ENCODE data around the gene RAB42. TPM values are rescaled to one million over a fixed set of nuclear protein-coding genes. Genes with fewer than 3 reads are reported as not detected.

The RAB42 gene
- total and polyA plus RNA-seq, 9 of the 15 experiments (the other 6 are each of a cell fraction or from before 2014, with no cell fraction given): 0.07 to 0.14 (median 0.12) TPM; not detected in 6

GRCh38 chr1:28602536-28603439 lies 10.7 kb downstream of the RAB42 start (continued):
- TF ChIP-seq AFF4 (CRISPR knock-in tag; IDR thresholded peaks at IDR 0.05): 0 out of 2 replicates have a peak, but pooled peaks have one; percentile 45
- TF ChIP-seq CBFB (CRISPR knock-in tag; IDR thresholded peaks at IDR 0.05): no peak
- no peak for TF ChIP-seq ZNF766 (CRISPR knock-in tag; conservative IDR thresholded peaks at IDR 0.05)
- TF ChIP-seq RCOR1 (IDR thresholded peaks at IDR 0.05; ENCODE audit: borderline replicate concordance in 1 of 2, low read depth in 2 of 2, low read length in 2 of 2): peak in 1 of 2 experiments; percentile 36; a peak in 1 of 4 replicates
- TF ChIP-seq TEAD4 (IDR thresholded peaks at IDR 0.05; ENCODE audit: low read length): peak; percentile 11; the same call in 1 of the 2 replicates
- no peak for TF ChIP-seq TEAD4 (CRISPR knock-in tag; IDR thresholded peaks at IDR 0.05; ENCODE audit: borderline replicate concordance)
- peak; percentile 46; the same call in 1 of the 2 replicates for TF ChIP-seq KLF16 (IDR thresholded peaks at IDR 0.05)
- no peak for TF ChIP-seq ZNF695 (CRISPR knock-in tag; IDR thresholded peaks at IDR 0.05)
- no peak for TF ChIP-seq YBX1 (IDR thresholded peaks at IDR 0.05)
- peak; percentile 8 to 53; a peak in 1 of 4 replicates for TF ChIP-seq NRF1 (conservative IDR thresholded peaks at IDR 0.05 in 1 of 2, IDR thresholded peaks at IDR 0.05 in 1 of 2)
- TF ChIP-seq TAF1 (IDR thresholded peaks at IDR 0.05; ENCODE audit: control insufficient read depth, extremely low read depth, insufficient read depth, low read length, severe bottlenecking): no peak
- peak; percentile 42; the same call in 1 of the 2 replicates for TF ChIP-seq JUND (IDR thresholded peaks at IDR 0.05; ENCODE audit: borderline replicate concordance, low read depth, low read length)
- TF ChIP-seq JUND (tag; IDR thresholded peaks at IDR 0.05; ENCODE audit: borderline replicate concordance, low read depth, low read length): no peak
- TF ChIP-seq HDAC2 (IDR thresholded peaks at IDR 0.05): no peak
- TF ChIP-seq ZSCAN32 (CRISPR knock-in tag; IDR thresholded peaks at IDR 0.05): no peak
- no peak for TF ChIP-seq ZBTB17 (CRISPR knock-in tag; IDR thresholded peaks at IDR 0.05)
- TF ChIP-seq CLOCK (CRISPR knock-in tag; IDR thresholded peaks at IDR 0.05; ENCODE audit: borderline replicate concordance): no peak
- no peak for TF ChIP-seq FOS (IDR thresholded peaks at IDR 0.05; ENCODE audit: extremely low read depth, insufficient read length)
- no peak for TF ChIP-seq GATA2 (CRISPR knock-in tag; IDR thresholded peaks at IDR 0.05)
- TF ChIP-seq EZH2 (IDR thresholded peaks at IDR 0.05; ENCODE audit: borderline replicate concordance, low read depth, low read length): no peak
